Mesodermal cell (in vitro differentiated cells): ENCODE measurements around the gene SEC16A.

Experiments
- H3K27ac ChIP-seq: 2 replicates; pipeline ENCODE4 v1.7.0; 2013; ENCODE audit warnings: mild to moderate bottlenecking, low read depth, low read length, moderate library complexity; ENCODE audit not compliant: severe bottlenecking
- H3K36me3 ChIP-seq: 2 replicates; pipeline ENCODE4 v1.7.1; 2013; ENCODE audit warnings: mild to moderate bottlenecking, low read length, moderate library complexity; ENCODE audit not compliant: control insufficient read depth, insufficient read depth
- H3K4me1 ChIP-seq: one replicate; pipeline ENCODE4 v1.7.1; 2013; ENCODE audit warnings: mild to moderate bottlenecking, low read length; ENCODE audit not compliant: insufficient read depth, control insufficient read depth, poor library complexity, severe bottlenecking
- H3K4me3 ChIP-seq: 2 replicates; pipeline ENCODE4 v1.7.0; 2013; ENCODE audit warnings: low read length, control low read depth, mild to moderate bottlenecking; ENCODE audit not compliant: insufficient read depth, poor library complexity, severe bottlenecking; ENCODE audit errors: extremely low read depth
- H3K9me3 ChIP-seq: 2 replicates; pipeline ENCODE4 v1.7.1; 2013; ENCODE audit warnings: mild to moderate bottlenecking, low read length, moderate library complexity; ENCODE audit not compliant: control insufficient read depth
- WGBS, 2 experiments: methylation state at CpG; one replicate each; pipeline ENCODE4 v1.1.5; 2013; ENCODE audit warnings: missing lambda C conversion rate in 2 of 2; ENCODE audit not compliant: insufficient coverage in 2 of 2; 5-methylcytosine and 5-hydroxymethylcytosine counted together

The SEC16A gene

DNA sequence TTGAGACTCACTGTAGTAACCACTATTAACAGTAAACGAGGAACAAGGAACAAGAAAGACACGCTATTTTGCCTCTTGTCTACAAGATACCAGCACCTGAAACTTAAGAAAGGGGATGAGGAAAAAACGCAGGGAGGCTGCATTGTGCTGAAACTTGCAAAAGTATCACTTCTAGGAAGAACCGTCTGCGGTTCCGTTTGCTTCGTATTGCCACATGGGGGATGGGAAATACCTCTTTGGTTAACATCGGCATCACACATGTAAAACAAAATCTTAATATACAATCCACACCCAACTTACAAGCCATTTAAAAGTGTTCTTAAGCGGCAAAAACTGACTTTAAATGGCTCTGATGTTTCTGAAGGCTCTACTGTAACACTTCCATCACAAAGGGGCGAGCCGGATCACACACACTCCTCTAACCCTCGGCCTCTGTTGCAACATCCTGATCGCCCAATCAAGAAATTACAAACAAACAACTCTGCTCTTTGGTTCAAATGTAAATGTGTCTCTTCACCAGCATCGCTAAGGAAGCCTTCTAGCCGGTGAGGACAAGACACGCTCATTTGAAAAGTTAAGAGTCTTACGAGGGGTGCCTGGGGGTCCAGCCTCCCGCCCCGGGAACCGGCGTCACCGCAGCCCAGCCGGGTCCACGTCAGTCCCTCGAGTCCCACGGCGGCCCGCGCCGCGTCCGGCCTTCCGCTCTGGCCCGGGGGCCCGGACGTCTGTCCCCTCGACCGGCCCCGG is 621 bp downstream of the SEC16A start:
- 0 to 3% methylated on average over 20 to 32 of the region's 39 CpGs for WGBS, 2 experiments

DNA sequence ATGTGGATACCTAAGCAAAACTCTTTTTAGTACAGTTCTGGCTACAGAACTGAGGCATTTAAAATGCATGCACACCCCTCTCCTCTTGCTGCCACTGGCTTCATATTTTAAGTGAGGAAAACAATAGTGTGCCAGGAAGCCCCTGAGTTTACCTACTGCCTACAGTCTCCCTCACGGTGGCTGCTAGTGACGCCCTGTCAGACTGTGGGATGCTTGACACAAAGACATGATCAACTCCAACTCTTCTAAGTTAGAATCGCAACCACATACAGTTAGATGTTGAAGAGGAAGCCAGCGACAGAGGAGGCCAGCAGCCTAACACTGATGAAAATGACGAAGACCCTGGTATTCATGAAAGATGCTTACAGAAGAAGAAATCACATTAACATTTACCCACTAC is 1.3 kb downstream of the SEC16A start:
- no peaks in the 10 kb centered on the region for H3K9me3 ChIP-seq
- 80% methylated on average over 1 of the region's 5 CpGs; no CpG with 5 or more reads in 1 of the 2 experiments for WGBS, 2 experiments
- H3K4me3 ChIP-seq: peak overlapping the region; percentile 91
- H3K36me3 ChIP-seq: peaks cover 42% of the 10 kb centered on the region
- H3K4me1 ChIP-seq: peaks cover 5% of the 10 kb centered on the region
- no peak overlapping the region for H3K27ac ChIP-seq

More for the DNA sequence above, 621 bp downstream of the SEC16A start:
- peaks cover 5% of the 10 kb centered on the region for H3K4me1 ChIP-seq
- peaks cover 36% of the 10 kb centered on the region for H3K36me3 ChIP-seq
- H3K27ac ChIP-seq: peak overlapping the region; percentile 99
- H3K9me3 ChIP-seq: no peaks in the 10 kb centered on the region
- peak overlapping the region; percentile 91 for H3K4me3 ChIP-seq

DNA sequence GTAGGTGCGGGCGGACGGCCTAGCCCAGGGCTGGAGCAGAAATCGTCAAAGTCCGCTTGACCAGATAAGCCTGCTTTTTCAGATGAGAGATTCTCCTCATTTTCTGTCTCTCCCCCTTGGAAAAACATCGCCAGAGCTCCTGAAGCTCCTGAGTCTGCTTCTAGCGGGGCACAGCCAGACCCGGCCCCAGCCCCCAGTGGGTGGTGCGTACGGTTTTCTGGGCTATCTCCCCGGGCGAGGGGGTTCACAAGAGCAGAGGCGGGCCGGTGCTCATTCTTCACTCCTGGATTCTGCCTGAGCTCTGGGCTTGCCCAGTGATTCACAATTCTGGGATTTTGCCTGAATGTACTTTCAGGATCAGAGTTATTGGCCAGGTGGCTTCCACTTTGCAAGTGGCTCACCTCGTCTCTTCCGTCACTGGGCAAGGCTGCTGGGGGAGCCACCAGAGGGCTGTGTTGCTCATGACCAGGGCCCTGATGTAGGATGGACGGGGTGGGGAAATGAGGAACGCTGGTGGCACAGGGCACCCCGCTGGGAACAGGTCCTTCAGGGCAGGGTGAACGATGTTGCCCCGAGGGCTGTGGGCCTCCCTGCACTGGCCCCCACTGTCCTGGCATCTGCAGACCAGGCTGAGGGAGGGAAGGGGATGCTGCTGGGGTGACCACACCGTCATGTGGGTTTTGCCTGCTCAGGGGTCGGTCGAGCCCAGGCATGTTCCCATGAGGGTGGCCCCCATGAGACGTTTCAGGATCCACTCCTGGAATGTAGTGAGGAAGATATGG is 6.3 kb downstream of the SEC16A start:
- Histone ChIP-seq H3K9me3 (no peaks in the 10 kb centered on the region), H3K27ac (no peak overlapping the region), H3K4me1 (peaks cover 5% of the 10 kb centered on the region), H3K36me3 (peaks cover 92% of the 10 kb centered on the region), H3K4me3 (no peak overlapping the region)
- WGBS, 2 experiments: 96 to 98% methylated on average over 20 to 23 of the region's 25 CpGs

DNA sequence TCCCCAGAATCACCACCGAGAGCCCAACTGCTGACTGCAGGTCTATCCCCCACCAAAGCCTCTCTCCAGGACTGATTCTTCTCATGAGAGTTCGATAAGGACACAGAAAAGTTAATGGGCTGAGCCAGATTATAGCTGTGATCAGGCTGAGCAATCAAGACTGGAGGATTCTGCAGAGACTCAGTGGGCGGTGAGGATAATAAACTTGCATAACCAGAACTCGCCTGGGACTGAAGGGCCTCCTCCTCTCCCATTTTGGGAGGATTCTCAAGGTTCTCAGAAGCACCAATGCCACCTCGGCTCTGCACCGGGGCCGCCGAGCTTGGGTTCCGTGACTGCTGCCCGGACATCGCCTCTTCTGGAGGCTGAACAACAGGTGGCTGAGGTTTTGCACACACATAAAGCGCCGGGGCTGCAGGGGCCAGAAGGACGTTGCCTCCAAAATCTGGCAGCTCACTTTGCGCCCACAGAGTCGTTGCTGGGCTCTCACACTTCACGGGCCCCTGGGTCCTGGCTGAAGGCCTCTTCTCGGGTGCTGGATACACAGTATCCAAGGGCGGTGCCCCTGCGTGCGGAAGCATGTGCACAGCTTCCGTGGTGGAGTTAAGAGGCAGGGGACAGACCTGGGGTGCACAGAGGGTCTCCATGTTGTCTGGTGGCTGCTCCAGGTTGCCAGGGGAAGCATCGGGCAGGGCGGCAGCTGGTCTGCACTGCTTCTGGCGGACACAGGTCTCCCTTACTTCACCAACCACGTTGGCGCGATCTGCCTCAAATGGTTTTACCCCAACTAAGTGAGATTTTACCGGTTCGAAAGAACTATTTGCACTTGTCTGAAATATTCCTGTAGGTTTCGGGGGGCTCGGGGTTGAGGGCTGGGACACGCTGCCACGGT is 7.6 kb downstream of the SEC16A start:
- Histone ChIP-seq H3K4me3 (no peak overlapping the region), H3K9me3 (no peaks in the 10 kb centered on the region), H3K27ac (no peak overlapping the region), H3K4me1 (peaks cover 5% of the 10 kb centered on the region), H3K36me3 (peaks cover 99% of the 10 kb centered on the region)
- WGBS, 2 experiments: 96 to 97% methylated on average over 27 to 30 of the region's 34 CpGs

DNA sequence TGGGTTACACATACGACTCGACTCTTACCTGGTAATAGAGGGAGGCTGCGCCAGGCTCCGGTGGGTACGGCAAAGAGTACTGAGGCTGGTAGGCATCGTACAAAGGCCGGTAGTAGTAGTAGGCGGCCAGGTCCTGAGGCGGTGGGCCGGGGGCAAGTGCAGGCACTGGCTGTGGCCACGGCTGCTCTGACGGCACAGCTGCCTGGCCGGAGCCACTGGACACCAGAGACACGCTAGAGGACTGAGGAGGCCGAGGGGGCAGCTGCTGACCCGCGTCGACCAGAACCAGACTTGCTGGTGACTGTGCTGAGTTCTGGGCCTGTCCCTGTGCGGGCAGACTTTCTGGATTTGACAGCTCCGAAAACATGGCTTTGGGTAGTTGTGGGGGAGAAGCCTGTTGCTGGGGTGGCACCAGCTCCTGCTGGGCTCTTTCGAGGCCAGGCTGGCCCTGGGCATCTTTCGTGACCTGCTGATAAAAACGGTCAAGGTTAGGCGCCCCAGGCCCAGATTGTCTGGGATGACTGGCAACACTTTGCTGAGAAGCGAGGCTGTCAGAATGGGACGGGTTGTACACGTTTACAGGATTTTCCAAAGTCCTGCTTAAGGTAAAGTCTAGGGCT is 8.7 kb downstream of the SEC16A start:
- Histone ChIP-seq H3K27ac (no peak overlapping the region), H3K36me3 (peaks cover 99% of the 10 kb centered on the region), H3K4me3 (no peak overlapping the region), H3K9me3 (no peaks in the 10 kb centered on the region), H3K4me1 (no peaks in the 10 kb centered on the region)
- 90 to 92% methylated on average over 25 to 26 of the region's 27 CpGs for WGBS, 2 experiments

DNA sequence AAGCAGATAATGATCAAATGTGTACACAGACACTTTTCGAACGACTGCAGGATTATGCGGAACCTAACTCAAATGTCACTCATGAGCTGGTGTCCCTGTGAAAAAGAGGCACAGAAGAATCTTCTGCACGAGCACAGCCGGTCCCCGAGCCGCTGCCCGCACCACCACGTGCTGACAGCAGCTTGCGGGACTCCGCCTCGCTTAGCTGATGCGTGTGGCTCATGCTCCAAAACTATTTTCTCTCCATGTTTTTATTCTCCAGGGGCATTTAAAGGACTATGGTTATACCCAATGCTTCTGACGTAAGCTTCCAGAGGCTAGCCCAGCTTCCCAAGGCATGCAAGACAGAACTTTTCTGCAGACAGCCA is 9.5 kb downstream of the SEC16A start:
- Histone ChIP-seq H3K9me3 (no peaks in the 10 kb centered on the region), H3K36me3 (peaks cover 96% of the 10 kb centered on the region), H3K4me3 (no peak overlapping the region), H3K27ac (no peak overlapping the region), H3K4me1 (no peaks in the 10 kb centered on the region)
- 98% methylated on average over 14 of the region's 14 CpGs for WGBS, 2 experiments

DNA sequence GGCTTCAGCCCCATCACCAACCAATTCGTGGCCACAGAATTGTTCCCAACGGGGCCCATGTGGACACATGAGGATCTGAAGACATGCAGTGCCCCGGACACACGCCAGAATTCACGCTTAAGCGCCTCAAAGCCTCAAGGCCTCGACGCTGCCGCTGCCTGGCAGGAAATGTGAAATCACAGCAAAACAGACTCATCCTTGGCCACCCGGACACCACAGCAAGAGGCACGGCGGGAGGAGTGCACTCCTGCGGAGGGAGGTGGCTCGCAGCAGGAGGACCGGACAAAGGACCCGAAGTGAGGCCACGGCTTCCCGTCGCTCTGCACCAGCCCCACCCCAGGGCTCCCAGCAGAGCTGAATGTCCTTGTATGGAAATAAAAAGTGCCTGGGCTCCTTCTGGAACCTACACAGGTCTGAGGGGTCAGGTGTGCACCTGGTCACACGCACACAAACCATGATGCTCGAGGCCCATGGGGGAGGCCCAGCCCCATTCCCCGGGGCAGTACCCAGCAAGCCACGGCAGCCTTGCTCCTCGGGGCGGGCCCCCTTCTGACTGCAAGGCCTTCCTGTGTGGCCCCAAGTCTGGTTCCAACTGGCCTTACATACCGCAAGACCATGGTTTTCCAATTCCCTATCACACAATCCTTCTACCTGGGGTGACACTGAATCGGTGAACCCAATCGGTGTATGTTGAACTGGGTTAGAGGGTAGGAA is 10.0 kb downstream of the SEC16A start:
- 97 to 98% methylated on average over 24 to 25 of the region's 28 CpGs for WGBS, 2 experiments
- no peak overlapping the region for H3K4me3 ChIP-seq
- H3K4me1 ChIP-seq: no peaks in the 10 kb centered on the region
- H3K27ac ChIP-seq: no peak overlapping the region
- H3K9me3 ChIP-seq: no peaks in the 10 kb centered on the region
- H3K36me3 ChIP-seq: peaks cover 97% of the 10 kb centered on the region

DNA sequence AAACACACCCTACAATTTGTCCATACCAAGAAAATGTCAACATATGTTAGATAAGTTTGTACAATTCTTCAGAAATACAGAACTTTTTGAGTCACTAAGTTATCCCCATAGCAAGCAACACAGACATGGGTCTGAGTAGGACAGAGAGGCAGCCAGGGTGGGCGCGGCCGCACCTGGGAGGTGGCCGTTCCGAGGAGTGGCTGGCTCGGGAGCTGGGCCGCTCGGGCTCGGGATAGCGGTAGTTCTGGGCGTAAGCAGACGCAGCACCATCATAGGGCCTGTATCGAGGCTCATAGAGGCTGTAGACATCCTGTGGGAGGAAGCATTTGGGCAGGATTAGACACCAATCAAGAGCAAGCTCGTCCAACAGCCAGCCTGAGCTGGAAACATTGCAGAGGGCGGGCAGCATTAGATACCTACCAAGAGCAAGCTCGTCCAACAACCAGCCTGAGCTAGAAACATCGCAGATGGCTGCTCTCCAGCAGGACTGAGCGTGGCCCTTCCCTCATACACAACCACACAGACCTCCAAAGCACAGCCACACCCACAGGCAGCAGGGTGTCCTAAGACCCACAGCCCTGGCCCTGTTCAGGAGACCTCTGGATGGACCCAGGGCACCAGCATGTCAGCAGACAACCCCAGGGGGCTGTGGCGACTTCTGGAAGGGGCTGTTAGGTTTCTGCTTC is 10.9 kb downstream of the SEC16A start:
- WGBS, 2 experiments: 93 to 98% methylated on average over 12 to 19 of the region's 19 CpGs
- peaks cover 97% of the 10 kb centered on the region for H3K36me3 ChIP-seq
- H3K27ac ChIP-seq: no peak overlapping the region
- H3K4me1 ChIP-seq: no peaks in the 10 kb centered on the region
- no peak overlapping the region for H3K4me3 ChIP-seq
- no peaks in the 10 kb centered on the region for H3K9me3 ChIP-seq

DNA sequence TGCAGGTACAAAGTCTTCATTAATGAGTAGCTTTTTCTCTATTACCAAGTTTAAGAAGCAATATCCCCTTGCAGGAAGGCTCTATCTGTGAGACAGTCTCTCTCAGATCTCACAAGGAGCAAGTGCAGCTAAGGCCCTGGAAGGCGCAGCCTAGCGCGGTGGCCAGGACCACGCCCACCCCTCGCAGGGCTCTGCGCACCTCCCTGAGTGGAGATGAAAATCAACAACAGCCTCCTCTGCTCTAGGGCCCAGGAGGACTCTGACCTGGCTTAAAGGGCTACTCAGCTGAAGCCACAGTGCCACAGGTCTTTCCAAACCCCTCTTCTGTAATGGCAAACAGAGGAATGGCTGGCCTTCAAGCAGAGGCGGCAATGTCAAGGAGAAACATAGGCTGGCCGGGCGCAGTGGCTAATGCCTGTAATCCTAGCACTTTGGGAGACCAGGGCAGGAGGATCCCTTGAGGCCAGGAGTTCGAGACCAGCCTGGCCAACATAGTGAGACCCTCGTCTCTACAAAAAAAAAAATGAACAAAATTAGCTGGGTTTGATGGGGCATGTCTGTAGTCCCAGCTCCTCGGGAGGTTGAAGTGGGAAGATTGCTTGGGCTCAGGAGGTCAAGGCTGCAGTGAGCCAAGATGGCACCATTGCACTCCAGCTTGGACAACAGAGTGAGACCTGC is 11.9 kb downstream of the SEC16A start:
- H3K4me3 ChIP-seq: no peak overlapping the region
- H3K9me3 ChIP-seq: no peaks in the 10 kb centered on the region
- 96 to 99% methylated on average over 7 to 11 of the region's 12 CpGs for WGBS, 2 experiments
- H3K4me1 ChIP-seq: no peaks in the 10 kb centered on the region
- no peak overlapping the region for H3K27ac ChIP-seq
- peaks cover 97% of the 10 kb centered on the region for H3K36me3 ChIP-seq
